ENCODE measurements around the gene AP2M1.
A peak's percentile ranks its signal among the peaks of the same experiment; 100 is the strongest.

AP2M1 gene

DNA sequence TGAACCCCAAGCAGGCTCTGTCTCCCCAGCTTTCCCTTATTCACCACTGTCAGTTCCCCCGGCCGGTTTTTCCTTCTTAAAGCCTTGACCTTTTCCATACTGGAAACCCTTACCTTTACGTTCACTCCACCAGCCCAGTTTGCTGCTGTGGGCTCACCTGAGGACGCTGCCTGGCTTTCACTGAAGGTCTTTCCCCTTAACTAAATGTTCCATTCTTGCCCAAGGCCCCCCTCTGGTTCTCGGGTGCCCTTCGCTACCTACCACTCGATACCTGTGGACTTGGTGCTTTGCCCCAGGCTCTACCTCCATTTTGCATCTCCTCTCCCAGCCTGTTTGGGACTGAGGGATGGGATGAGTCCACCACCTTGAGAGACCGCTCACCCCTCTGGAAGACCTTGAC, 851 bp downstream of the AP2M1 start:
- Histone ChIP-seq H3K4me1 (ENCODE audit: insufficient read depth, insufficient read length) (peaks cover 26% of the 10 kb centered on the region), H3K4me3 (ENCODE audit: insufficient read length, low read depth) (peak overlapping the region; percentile 100), H3K36me3 (ENCODE audit: insufficient read depth, insufficient read length, low read length) (peaks cover 75% of the 10 kb centered on the region), H3K9ac (ENCODE audit: insufficient read length, low read depth) (peak overlapping the region; percentile 99), H3K9me3 (ENCODE audit: insufficient read depth, low read length) (no peaks in the 10 kb centered on the region), H3K27me3 (ENCODE audit: insufficient read depth, insufficient read length) (no peaks in the 10 kb centered on the region)
- no peak for DNase-seq (ENCODE audit: low read depth, low spot score)
- TF ChIP-seq ZNF274 (IDR thresholded peaks at IDR 0.05; ENCODE audit: low read depth, low read length) (no peak), SUZ12 (IDR thresholded peaks at IDR 0.05; ENCODE audit: extremely low read depth, insufficient read depth, insufficient read length) (no peak), YY1 (IDR thresholded peaks at IDR 0.05; ENCODE audit: insufficient read depth, insufficient read length) (no peak)

DNA sequence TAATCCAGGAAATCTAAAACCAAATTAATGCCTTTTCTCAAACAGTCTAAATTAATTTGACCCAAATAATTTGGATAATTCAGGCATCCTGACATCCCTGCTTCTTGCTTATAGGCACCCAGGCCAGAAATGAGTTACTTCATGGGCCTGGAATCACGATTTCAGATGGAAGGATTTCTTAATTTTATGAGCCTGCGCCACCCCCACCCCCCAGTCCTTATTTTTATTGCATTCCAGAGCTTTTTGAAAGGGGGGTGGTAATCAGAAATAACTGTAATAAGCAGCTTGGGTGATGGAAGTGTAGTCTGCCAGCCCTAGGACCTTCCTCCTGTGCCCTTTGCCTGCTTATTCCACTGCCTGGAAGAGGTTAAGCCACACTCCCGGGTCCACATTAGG, 1.3 kb downstream of the AP2M1 start:
- H3K27me3 ChIP-seq (ENCODE audit: insufficient read depth, insufficient read length), result no peaks in the 10 kb centered on the region
- H3K9ac ChIP-seq (ENCODE audit: insufficient read length, low read depth), result peak overlapping the region; percentile 99
- TF ChIP-seq ZNF274 (IDR thresholded peaks at IDR 0.05; ENCODE audit: low read depth, low read length), result no peak
- no peak for TF ChIP-seq YY1 (IDR thresholded peaks at IDR 0.05; ENCODE audit: insufficient read depth, insufficient read length)
- no peak for TF ChIP-seq SUZ12 (IDR thresholded peaks at IDR 0.05; ENCODE audit: extremely low read depth, insufficient read depth, insufficient read length)
- no peaks in the 10 kb centered on the region for H3K9me3 ChIP-seq (ENCODE audit: insufficient read depth, low read length)
- no peak for DNase-seq (ENCODE audit: low read depth, low spot score)
- peaks cover 21% of the 10 kb centered on the region for H3K4me1 ChIP-seq (ENCODE audit: insufficient read depth, insufficient read length)
- H3K36me3 ChIP-seq (ENCODE audit: insufficient read depth, insufficient read length, low read length), result peaks cover 75% of the 10 kb centered on the region
- H3K4me3 ChIP-seq (ENCODE audit: insufficient read length, low read depth), result peak overlapping the region; percentile 100

DNA sequence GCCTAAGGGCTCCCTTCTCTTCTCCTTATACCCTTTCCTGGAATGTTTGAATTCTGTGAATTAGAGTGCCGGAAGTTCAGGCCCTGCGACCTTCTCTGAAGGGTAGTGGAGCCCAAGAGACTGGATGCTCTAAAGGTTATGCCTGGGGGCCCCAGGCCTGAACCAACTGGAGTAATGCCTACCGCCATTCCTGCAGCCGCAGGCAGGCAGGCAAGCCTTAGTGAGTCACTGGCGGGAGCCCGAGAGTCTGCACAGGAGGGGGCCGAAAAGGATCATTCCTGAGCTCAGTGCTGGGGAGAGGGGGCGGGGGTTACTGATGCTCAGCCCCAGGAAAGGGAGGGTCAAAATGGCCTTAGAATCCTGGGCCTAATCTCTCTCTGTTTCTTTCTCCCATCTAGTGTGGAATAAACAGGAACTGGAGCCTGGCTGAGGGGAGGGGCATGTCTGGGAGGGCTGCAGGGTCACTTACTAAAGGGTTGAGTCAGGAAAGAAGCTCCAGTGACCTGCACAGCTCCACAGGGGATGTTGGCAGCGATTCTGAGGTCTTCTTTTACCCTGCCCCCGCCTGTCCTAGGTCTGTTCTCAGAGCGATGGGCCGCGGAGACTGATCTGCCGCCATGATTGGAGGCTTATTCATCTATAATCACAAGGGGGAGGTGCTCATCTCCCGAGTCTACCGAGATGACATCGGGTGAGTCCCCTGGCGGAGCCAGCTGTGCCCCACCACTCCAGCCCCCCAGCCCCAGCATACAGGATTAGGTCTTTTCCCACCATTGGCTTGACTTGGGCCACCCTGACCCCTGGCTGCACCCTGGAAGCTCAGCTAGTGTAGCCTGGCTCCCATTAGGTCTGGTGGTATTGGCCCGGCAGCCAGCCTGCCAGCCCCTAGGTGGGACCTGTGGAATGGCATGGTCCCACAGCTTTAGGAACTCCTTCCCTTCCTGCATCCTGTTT, 2.0 kb downstream of the AP2M1 start:
- peak overlapping the region; percentile 100 for H3K4me3 ChIP-seq (ENCODE audit: insufficient read length, low read depth)
- peaks cover 79% of the 10 kb centered on the region for H3K36me3 ChIP-seq (ENCODE audit: insufficient read depth, insufficient read length, low read length)
- peaks cover 18% of the 10 kb centered on the region for H3K4me1 ChIP-seq (ENCODE audit: insufficient read depth, insufficient read length)
- peak overlapping the region; percentile 99 for H3K9ac ChIP-seq (ENCODE audit: insufficient read length, low read depth)
- no peaks in the 10 kb centered on the region for H3K27me3 ChIP-seq (ENCODE audit: insufficient read depth, insufficient read length)
- no peaks in the 10 kb centered on the region for H3K9me3 ChIP-seq (ENCODE audit: insufficient read depth, low read length)
- DNase-seq (ENCODE audit: low read depth, low spot score), result peak; percentile 95
- TF ChIP-seq SUZ12 (IDR thresholded peaks at IDR 0.05; ENCODE audit: extremely low read depth, insufficient read depth, insufficient read length) (no peak), YY1 (IDR thresholded peaks at IDR 0.05; ENCODE audit: insufficient read depth, insufficient read length) (peak; percentile 44)

GRCh38 chr3:184177331-184177731, 2.7 kb downstream of the AP2M1 start:
- no peak for DNase-seq (ENCODE audit: low read depth, low spot score)
- H3K36me3 ChIP-seq (ENCODE audit: insufficient read depth, insufficient read length, low read length), result peaks cover 79% of the 10 kb centered on the region
- TF ChIP-seq YY1 (IDR thresholded peaks at IDR 0.05; ENCODE audit: insufficient read depth, insufficient read length), result no peak
- TF ChIP-seq ZNF274 (IDR thresholded peaks at IDR 0.05; ENCODE audit: low read depth, low read length), result no peak
- no peak for TF ChIP-seq SUZ12 (IDR thresholded peaks at IDR 0.05; ENCODE audit: extremely low read depth, insufficient read depth, insufficient read length)
- H3K4me3 ChIP-seq (ENCODE audit: insufficient read length, low read depth), result peak overlapping the region; percentile 100
- peak overlapping the region; percentile 90 for H3K9ac ChIP-seq (ENCODE audit: insufficient read length, low read depth)
- no peaks in the 10 kb centered on the region for H3K9me3 ChIP-seq (ENCODE audit: insufficient read depth, low read length)
- no peaks in the 10 kb centered on the region for H3K27me3 ChIP-seq (ENCODE audit: insufficient read depth, insufficient read length)
- H3K4me1 ChIP-seq (ENCODE audit: insufficient read depth, insufficient read length), result peaks cover 13% of the 10 kb centered on the region

DNA sequence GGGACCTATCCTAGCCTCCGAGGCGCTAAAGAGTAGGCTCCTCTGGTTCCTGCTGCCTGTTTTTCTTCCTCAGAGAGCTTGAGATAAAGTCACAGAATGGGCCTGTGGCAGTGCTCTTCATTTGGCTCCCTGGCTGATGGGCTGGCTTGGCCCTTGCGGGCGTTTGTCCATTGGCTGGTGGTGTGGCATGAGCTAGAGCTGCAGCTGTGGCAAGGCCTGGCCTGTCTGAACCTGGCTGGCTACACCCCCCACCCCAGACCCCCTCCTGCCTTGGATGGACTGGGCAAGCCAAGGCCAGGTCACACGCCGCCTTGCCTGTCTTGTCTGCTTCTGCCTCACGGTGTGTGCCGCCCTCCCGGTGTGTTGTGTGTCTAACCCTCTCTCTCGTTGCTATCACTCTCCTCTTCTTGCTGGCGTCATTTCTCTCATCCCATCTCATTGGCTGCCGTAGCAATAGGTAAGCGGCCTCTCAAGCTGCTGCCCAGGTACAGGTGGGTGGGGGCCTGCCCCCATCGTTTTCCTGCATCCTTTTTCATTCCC, 3.2 kb downstream of the AP2M1 start:
- H3K27me3 ChIP-seq (ENCODE audit: insufficient read depth, insufficient read length), result no peaks in the 10 kb centered on the region
- H3K4me1 ChIP-seq (ENCODE audit: insufficient read depth, insufficient read length), result peaks cover 13% of the 10 kb centered on the region
- H3K4me3 ChIP-seq (ENCODE audit: insufficient read length, low read depth), result peak overlapping the region; percentile 100
- DNase-seq (ENCODE audit: low read depth, low spot score), result no peak
- peaks cover 80% of the 10 kb centered on the region for H3K36me3 ChIP-seq (ENCODE audit: insufficient read depth, insufficient read length, low read length)
- H3K9me3 ChIP-seq (ENCODE audit: insufficient read depth, low read length), result no peaks in the 10 kb centered on the region
- peak overlapping the region; percentile 90 for H3K9ac ChIP-seq (ENCODE audit: insufficient read length, low read depth)
- no peak for TF ChIP-seq SUZ12 (IDR thresholded peaks at IDR 0.05; ENCODE audit: extremely low read depth, insufficient read depth, insufficient read length)
- no peak for TF ChIP-seq ZNF274 (IDR thresholded peaks at IDR 0.05; ENCODE audit: low read depth, low read length)
- TF ChIP-seq YY1 (IDR thresholded peaks at IDR 0.05; ENCODE audit: insufficient read depth, insufficient read length), result no peak

DNA sequence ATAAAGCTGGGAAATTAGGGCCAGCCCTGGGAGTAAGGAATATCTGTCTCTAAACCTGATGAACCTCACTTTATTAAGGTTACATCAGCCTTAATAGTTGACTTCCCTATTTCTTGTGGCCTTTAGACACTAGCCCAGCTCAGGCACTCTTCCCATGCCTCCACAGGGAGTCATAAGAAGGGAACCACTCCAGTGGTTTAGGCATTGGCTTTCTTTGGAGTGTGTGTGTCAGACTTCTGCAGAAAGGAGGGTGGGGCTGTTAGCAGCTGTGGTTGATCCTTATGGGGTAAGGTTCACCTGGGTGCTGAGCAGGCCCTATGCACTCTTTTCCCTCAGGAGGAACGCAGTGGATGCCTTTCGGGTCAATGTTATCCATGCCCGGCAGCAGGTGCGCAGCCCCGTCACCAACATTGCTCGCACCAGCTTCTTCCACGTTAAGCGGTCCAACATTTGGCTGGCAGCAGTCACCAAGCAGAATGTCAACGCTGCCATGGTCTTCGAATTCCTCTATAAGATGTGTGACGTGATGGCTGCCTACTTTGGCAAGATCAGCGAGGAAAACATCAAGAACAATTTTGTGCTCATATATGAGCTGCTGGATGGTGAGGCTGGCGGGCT, 4.0 kb downstream of the AP2M1 start:
- peaks cover 81% of the 10 kb centered on the region for H3K36me3 ChIP-seq (ENCODE audit: insufficient read depth, insufficient read length, low read length)
- H3K4me1 ChIP-seq (ENCODE audit: insufficient read depth, insufficient read length), result peaks cover 17% of the 10 kb centered on the region
- no peak overlapping the region for H3K9ac ChIP-seq (ENCODE audit: insufficient read length, low read depth)
- H3K4me3 ChIP-seq (ENCODE audit: insufficient read length, low read depth), result no peak overlapping the region
- TF ChIP-seq SUZ12 (IDR thresholded peaks at IDR 0.05; ENCODE audit: extremely low read depth, insufficient read depth, insufficient read length) (no peak), YY1 (IDR thresholded peaks at IDR 0.05; ENCODE audit: insufficient read depth, insufficient read length) (no peak), ZNF274 (IDR thresholded peaks at IDR 0.05; ENCODE audit: low read depth, low read length) (no peak)
- no peaks in the 10 kb centered on the region for H3K27me3 ChIP-seq (ENCODE audit: insufficient read depth, insufficient read length)
- no peaks in the 10 kb centered on the region for H3K9me3 ChIP-seq (ENCODE audit: insufficient read depth, low read length)
- DNase-seq (ENCODE audit: low read depth, low spot score), result no peak

- H3K36me3 ChIP-seq (ENCODE audit: insufficient read depth, insufficient read length, low read length), result peaks cover 86% of the 10 kb centered on the region
- H3K9me3 ChIP-seq (ENCODE audit: insufficient read depth, low read length), result no peaks in the 10 kb centered on the region
- no peak overlapping the region for H3K9ac ChIP-seq (ENCODE audit: insufficient read length, low read depth)
Observed at GRCh38 chr3:184180165-184180564, 5.5 kb downstream of the AP2M1 start.

More at GRCh38 chr3:184180165-184180564, 5.5 kb downstream of the AP2M1 start:
- no peak for DNase-seq (ENCODE audit: low read depth, low spot score)
- no peaks in the 10 kb centered on the region for H3K27me3 ChIP-seq (ENCODE audit: insufficient read depth, insufficient read length)
- no peak overlapping the region for H3K4me3 ChIP-seq (ENCODE audit: insufficient read length, low read depth)
- peaks cover 20% of the 10 kb centered on the region for H3K4me1 ChIP-seq (ENCODE audit: insufficient read depth, insufficient read length)
- TF ChIP-seq YY1 (IDR thresholded peaks at IDR 0.05; ENCODE audit: insufficient read depth, insufficient read length) (no peak), SUZ12 (IDR thresholded peaks at IDR 0.05; ENCODE audit: extremely low read depth, insufficient read depth, insufficient read length) (no peak), ZNF274 (IDR thresholded peaks at IDR 0.05; ENCODE audit: low read depth, low read length) (no peak)

Measured in NT2/D1 (cell line).